CD4-positive, alpha-beta T cell (primary cell): ENCODE measurements around the gene SETD6. TPM values are rescaled to one million over a fixed set of nuclear protein-coding genes. Genes with fewer than 3 reads are reported as not detected.

Experiments used
- ATAC-seq: fragments of 200-7000 bp; cut with Tn5 transposase; one replicate; pipeline ENCODE4 v1.10.0; 2022; ENCODE audit warnings: mild to moderate bottlenecking; ENCODE audit not compliant: poor library complexity
- CTCF ChIA-PET: fragments of 350-600 bp; sonication (Branson Sonifier 250); formaldehyde crosslinking; loops from one replicate; lab custom pipeline; 2021; ENCODE audit warnings: antibody characterized with exemption, inconsistent platforms; lab: Charles Lee
- POLR2A ChIA-PET: fragments of 350-600 bp; sonication (Branson Sonifier 250); formaldehyde crosslinking; loops from one replicate; lab custom pipeline; 2021; ENCODE audit warnings: antibody characterized with exemption, inconsistent platforms; lab: Charles Lee
- DNase-seq, 14 experiments: peaks; one replicate each; pipeline ENCODE4 v3.0.0-alpha.2; 2013 to 2020; ENCODE audit warnings: mixed read lengths in 2 of 14
- H3K27ac ChIP-seq, 2 donors: one replicate each; pipeline versions ENCODE4 v1.5.1 to v1.7.0; 2013; ENCODE audit warnings: low read length in 2 of 2, low read depth in 1 of 2, mild to moderate bottlenecking in 1 of 2
- H3K27me3 ChIP-seq, 2 experiments: 1 replicate in 1 of 2; 2 replicates in 1 of 2; pipeline versions ENCODE4 v1.6.1 to v1.7.0; 2013; ENCODE audit warnings: low read length in 2 of 2, control low read depth in 1 of 2, mild to moderate bottlenecking in 1 of 2, moderate library complexity in 1 of 2; ENCODE audit not compliant: insufficient read depth in 2 of 2, control insufficient read depth in 1 of 2
- H3K36me3 ChIP-seq: one replicate; pipeline ENCODE4 v1.6.1; 2013; ENCODE audit warnings: low read length, control low read depth; ENCODE audit not compliant: insufficient read depth
- H3K4me1 ChIP-seq: one replicate; pipeline ENCODE4 v1.6.1; 2013; ENCODE audit warnings: low read length, control low read depth; ENCODE audit not compliant: insufficient read depth
- H3K4me3 ChIP-seq: one replicate; pipeline ENCODE4 v1.5.1; 2013; ENCODE audit warnings: mild to moderate bottlenecking, low read length, moderate library complexity
- H3K9me3 ChIP-seq, 2 experiments: 1 replicate in 1 of 2; 2 replicates in 1 of 2; pipeline versions ENCODE4 v1.6.1 to v1.7.0; 2013; ENCODE audit warnings: low read length in 2 of 2, mild to moderate bottlenecking in 2 of 2, control low read depth in 1 of 2, moderate library complexity in 1 of 2; ENCODE audit not compliant: control insufficient read depth in 1 of 2, insufficient read depth in 1 of 2
- H3K27ac Mint-ChIP-seq: one replicate; pipeline ENCODE4 v1.8.0; 2020; ENCODE audit warnings: mixed read lengths
- H3K27me3 Mint-ChIP-seq: one replicate; pipeline ENCODE4 v1.8.0; 2021; ENCODE audit warnings: mixed read lengths
- H3K36me3 Mint-ChIP-seq: one replicate; pipeline ENCODE4 v1.8.0; 2021; ENCODE audit warnings: low read depth, mixed read lengths
- H3K4me1 Mint-ChIP-seq: one replicate; pipeline ENCODE4 v1.8.0; 2021; ENCODE audit warnings: low read depth, mixed read lengths
- H3K4me3 Mint-ChIP-seq: one replicate; pipeline ENCODE4 v1.8.0; 2020; ENCODE audit warnings: mild to moderate bottlenecking, mixed read lengths
- H3K9me3 Mint-ChIP-seq: one replicate; pipeline ENCODE4 v1.8.0; 2020; ENCODE audit warnings: mixed read lengths
- intact Hi-C, 2 experiments: fragments of 100-400 bp; cut with DNase I in 1 of 2; cut with micrococcal nuclease in 1 of 2; formaldehyde crosslinking; loops; one replicate each; pipeline versions ENCODE4 v1.15.1 to v1.9.0; 2023 to 2025; cut with DNase I, micrococcal nuclease
- total RNA-seq, 174 experiments: library from RNA in 2 of 174; stranded (reverse) in 2 of 174; gene quantifications; one replicate each; pipeline ENCODE4 v1.2.3 and lab custom pipeline; 2021 to 2026
- TF ChIP-seq, protein P1 (sequence below): fragments of 200-600 bp; IDR thresholded peaks from one replicate; pipeline ENCODE4 v1.8.0; 2022; ENCODE audit warnings: antibody characterized with exemption, mild to moderate bottlenecking

The SETD6 gene
- total RNA-seq, 2 experiments from 2014 or later, result 21.9 to 25.5 TPM

DNA sequence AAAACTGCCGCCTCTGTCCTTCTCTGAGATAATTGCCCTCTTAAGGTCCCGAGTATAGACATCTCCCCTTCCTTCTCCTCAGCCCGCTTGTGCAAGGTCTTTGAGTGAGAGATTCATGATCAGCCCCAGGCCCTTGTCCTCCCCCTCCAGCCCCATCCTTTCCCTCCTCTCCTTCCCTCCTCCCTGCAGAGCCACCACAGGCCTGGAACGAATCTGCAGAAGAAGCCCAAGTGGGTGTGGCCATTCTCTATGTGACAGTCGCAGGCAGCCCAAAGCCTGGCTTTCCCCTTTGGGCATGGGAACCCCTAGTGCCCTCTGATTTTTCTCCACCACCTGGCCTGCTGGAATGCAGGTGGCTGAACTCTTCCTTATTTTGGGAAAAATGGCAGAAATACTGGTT is 22.6 kb upstream of the SETD6 start:
- Mint-ChIP-seq H3K27me3 (peaks cover 5% of the 10 kb centered on the region), H3K4me1 (peaks cover 7% of the 10 kb centered on the region), H3K4me3 (no peak overlapping the region), H3K27ac (no peak overlapping the region), H3K9me3 (no peaks in the 10 kb centered on the region), H3K36me3 (no peaks in the 10 kb centered on the region)
- no peak overlapping the region for H3K27ac ChIP-seq
- no peaks in the 10 kb centered on the region for H3K27me3 ChIP-seq
- no peak overlapping the region for H3K4me3 ChIP-seq
- intact Hi-C loops, result no loop called here
- POLR2A ChIA-PET, result no interaction called here
- ATAC-seq, result no peak
- CTCF ChIA-PET, result no interaction called here
- no peaks in the 10 kb centered on the region for H3K36me3 ChIP-seq
- peaks cover 11% of the 10 kb centered on the region for H3K4me1 ChIP-seq
- TF ChIP-seq, protein P1, sequence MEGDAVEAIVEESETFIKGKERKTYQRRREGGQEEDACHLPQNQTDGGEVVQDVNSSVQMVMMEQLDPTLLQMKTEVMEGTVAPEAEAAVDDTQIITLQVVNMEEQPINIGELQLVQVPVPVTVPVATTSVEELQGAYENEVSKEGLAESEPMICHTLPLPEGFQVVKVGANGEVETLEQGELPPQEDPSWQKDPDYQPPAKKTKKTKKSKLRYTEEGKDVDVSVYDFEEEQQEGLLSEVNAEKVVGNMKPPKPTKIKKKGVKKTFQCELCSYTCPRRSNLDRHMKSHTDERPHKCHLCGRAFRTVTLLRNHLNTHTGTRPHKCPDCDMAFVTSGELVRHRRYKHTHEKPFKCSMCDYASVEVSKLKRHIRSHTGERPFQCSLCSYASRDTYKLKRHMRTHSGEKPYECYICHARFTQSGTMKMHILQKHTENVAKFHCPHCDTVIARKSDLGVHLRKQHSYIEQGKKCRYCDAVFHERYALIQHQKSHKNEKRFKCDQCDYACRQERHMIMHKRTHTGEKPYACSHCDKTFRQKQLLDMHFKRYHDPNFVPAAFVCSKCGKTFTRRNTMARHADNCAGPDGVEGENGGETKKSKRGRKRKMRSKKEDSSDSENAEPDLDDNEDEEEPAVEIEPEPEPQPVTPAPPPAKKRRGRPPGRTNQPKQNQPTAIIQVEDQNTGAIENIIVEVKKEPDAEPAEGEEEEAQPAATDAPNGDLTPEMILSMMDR, result no peak
- H3K9me3 ChIP-seq, result no peaks in the 10 kb centered on the region
- DNase-seq, result peak in 1 of 14 experiments; percentile 1

DNA sequence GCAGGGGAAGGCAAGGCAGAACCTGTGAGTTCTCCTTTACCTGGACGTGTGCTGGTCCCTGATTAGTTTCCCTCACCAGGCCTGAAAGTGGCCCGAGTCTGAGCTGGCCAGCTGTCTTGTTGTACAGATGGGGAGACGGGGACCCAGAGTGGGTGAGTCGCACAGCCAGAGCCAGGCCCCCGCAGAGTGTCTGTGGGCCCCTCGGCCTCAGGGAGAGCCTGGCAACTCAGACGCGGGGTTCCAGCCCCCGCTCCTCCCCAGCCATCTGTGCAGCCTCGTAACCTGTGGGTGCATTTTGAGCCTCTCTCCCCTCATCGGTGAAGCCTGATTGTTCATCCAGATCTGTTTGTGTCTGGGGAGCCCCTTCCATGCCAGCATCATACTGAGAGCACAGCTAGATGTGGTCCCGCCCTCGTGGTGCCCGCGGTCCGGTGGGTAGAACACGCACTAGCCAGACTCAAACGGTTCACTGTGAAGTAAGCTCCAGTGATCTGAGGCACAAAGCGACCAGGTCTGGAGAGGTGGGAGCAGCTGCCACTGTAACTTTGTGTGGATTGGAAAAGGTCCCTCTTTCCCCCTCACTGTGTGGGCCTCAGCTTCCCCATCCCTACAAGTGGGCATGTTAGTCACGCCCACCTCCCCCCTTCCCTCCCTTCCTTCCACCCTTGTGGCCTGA is 21.4 kb upstream of the SETD6 start:
- Histone ChIP-seq H3K4me1 (peaks cover 8% of the 10 kb centered on the region), H3K9me3 (no peaks in the 10 kb centered on the region), H3K4me3 (no peak overlapping the region), H3K36me3 (no peaks in the 10 kb centered on the region), H3K27ac (no peak overlapping the region), H3K27me3 (no peaks in the 10 kb centered on the region)
- Mint-ChIP-seq H3K9me3 (no peaks in the 10 kb centered on the region), H3K27ac (no peak overlapping the region), H3K36me3 (no peaks in the 10 kb centered on the region), H3K4me1 (peaks cover 7% of the 10 kb centered on the region), H3K27me3 (peaks cover 5% of the 10 kb centered on the region), H3K4me3 (no peak overlapping the region)
- DNase-seq (peak in 1 of 14 experiments; percentile 23), ATAC-seq (no peak)
- CTCF ChIA-PET, result no interaction called here
- POLR2A ChIA-PET, result no interaction called here
- TF ChIP-seq, protein P1, result no peak
- intact Hi-C loops, result no loop called here

DNA sequence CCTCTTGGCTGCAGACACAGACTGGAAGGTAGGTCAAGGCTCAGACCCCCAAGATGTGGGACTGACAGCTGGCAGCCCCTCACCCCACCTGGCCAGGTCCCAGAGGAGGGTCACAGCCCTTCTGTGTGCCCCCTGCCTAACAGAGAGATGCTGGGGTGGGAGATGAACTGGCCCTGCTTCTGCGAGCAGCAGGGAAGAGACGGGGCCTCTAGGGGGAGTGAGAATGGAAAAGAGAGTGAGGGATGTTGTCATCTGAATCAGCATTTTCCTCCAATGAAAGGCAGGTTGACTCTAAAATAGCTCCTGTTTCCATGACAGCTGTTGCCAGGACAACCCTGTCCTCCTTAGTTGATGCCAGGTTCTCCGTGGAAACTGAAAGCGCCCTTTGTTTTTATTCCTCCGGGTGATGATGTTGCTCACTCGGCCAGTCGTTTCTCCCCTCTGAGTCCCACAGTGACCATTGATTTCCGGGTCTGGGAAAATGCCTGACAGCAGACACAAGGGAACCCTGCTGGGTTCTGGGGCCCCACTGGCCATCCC is 20.3 kb upstream of the SETD6 start:
- TF ChIP-seq, protein P1, result no peak
- H3K9me3 ChIP-seq, result no peaks in the 10 kb centered on the region
- Mint-ChIP-seq H3K9me3 (no peaks in the 10 kb centered on the region), H3K4me1 (peaks cover 11% of the 10 kb centered on the region), H3K36me3 (no peaks in the 10 kb centered on the region), H3K27me3 (peaks cover 5% of the 10 kb centered on the region), H3K27ac (peak overlapping the region; percentile 65), H3K4me3 (peak overlapping the region; percentile 11)
- ATAC-seq (peak; percentile 68), DNase-seq (peak in 10 of 14 experiments; percentile 24 to 83 (median 46))
- POLR2A ChIA-PET, result no interaction called here
- H3K4me1 ChIP-seq, result peaks cover 10% of the 10 kb centered on the region
- intact Hi-C loops, result no loop called here
- no peaks in the 10 kb centered on the region for H3K27me3 ChIP-seq
- no peak overlapping the region for H3K27ac ChIP-seq
- no peak overlapping the region for H3K4me3 ChIP-seq
- H3K36me3 ChIP-seq, result no peaks in the 10 kb centered on the region
- CTCF ChIA-PET, result interaction anchor here (0.7 kb wide), 1 partner anchor 159 kb away, joined by 3 read pairs; no protein-coding TSS in a partner anchor
